Superior temporal gyrus (tissue), 1 donor: ENCODE results near the gene KCNJ5.
A peak's percentile ranks its signal among the peaks of the same experiment; 100 is the strongest.

Experiments used
- DNase-seq: peaks from one replicate; pipeline ENCODE4 v3.0.0-alpha.2; 2016; ENCODE audit errors: extremely low spot score

The KCNJ5 gene

GRCh38 chr11:128956401-128957201, 65.4 kb downstream of the KCNJ5 start:
- peak; percentile 94 for DNase-seq

GRCh38 chr11:128957202-128957482, 66.0 kb downstream of the KCNJ5 start:
- DNase-seq, result no peak

GRCh38 chr11:128961645-128962044, 70.5 kb downstream of the KCNJ5 start:
- DNase-seq, result no peak

GRCh38 chr11:128962896-128963295, 71.7 kb downstream of the KCNJ5 start:
- no peak for DNase-seq

- peak; percentile 42 for DNase-seq
These were observed 72.7 kb downstream of the KCNJ5 start for GRCh38 chr11:128963744-128964325.

GRCh38 chr11:128964463-128964930, 73.3 kb downstream of the KCNJ5 start:
- no peak for DNase-seq

GRCh38 chr11:128965485-128965884, 74.3 kb downstream of the KCNJ5 start:
- DNase-seq, result no peak

GRCh38 chr11:128967578-128967977, 76.4 kb downstream of the KCNJ5 start:
- DNase-seq, result no peak

GRCh38 chr11:128968916-128969315, 77.8 kb downstream of the KCNJ5 start:
- no peak for DNase-seq
